NOMO-1 treated with DMSO at 0.1 percent for 48 hours (cell line): ENCODE results near the gene PPTC7.
"Not testable (repeated sequence)": the region's sequence is repeated elsewhere in the genome, so short reads cannot be mapped to it uniquely, and the experiment has no call there.

Experiments
- DNase-seq: peaks from one replicate; lab custom pipeline; 2025; ENCODE audit not compliant: unreplicated experiment; lab: John Stamatoyannopoulos, UW

The PPTC7 gene

DNA sequence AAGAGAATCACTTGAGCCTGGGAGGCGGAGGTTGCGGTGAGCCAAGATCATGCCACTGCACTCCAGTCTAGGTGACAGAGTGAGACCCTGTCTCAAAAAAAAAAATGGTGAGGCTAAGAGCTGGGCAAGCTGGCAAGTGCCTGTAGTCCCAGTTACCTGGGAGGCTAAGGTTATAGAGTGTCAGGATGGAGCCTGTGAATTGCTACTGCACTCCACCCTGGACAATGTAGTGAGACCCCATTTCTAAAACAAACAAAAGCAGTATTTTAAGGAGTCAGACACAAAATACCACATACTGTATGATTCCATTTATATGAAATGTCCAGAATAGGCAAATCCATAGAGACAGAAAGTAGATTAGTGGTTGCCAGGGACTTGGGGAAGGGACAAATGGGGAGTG lies 4.0 kb upstream of the PPTC7 start:
- not testable (repeated sequence) for DNase-seq

DNA sequence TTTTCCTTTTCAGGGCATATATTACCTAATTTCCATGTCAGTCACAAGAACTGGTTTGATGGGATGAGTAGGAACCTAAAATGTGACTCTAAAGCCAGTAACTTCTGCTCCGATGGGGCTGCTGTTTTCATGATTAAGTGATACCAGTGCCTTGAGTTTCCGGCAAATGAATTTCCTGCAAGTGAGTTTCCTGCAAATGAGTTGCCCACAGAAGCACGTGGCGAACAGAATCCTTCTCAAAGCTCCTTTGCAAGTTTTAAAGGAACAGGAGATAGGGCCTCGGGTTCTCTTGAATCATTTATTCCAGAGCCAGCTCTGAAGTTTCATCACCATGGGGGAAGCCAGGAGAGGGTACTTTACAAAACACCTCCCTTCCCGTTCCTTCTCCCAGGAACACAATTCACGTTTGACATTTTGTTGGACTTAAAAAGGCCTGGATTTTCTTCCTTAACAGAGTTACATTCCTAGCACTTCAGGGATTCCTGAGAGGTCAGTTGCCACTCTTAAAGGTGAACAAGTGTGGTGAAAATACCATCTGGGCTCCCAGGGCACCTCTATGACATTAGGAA lies 2.2 kb upstream of the PPTC7 start:
- peak; percentile 25 for DNase-seq

DNA sequence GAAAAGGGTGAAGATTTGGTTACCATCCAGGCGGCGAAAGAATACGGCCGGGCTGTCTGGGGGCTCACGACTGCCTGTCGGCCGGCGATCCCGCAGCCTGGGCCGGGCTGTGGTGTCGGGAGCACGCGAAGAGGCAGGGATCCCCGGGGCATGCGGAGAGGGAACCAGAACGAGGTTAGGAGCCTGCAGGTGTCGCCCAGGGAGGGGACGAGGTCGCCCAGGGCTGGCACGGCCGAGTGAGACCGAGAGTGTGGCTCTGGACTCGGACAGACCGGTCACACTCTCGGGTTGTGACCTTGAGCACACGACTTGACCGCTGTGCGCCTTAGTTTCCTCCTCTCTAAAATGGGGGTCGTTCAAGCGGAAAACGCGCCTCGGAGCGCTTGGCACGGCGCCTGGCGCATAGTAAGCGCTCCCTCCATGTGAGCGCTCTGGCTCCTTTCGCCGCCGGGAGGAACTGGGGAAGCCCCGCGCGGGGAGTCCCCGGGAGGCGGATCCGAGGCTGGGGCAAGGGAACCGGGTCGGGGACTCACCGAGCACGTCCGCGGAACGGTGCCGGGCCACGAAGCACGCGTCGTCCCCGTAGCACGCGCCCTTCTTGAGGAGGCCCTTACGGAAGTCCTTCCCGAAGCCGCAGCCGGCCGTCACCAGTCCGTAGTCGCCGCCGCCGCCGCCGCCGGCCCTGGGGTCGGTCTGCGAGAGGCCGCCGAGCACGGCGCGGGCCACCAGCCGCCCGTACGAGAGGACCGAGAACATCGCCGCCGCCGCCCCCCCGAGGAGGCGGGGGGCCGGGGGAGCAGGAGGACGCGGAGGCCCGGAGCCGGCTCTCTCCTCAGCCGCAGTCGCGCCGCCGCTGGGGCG lies 612 bp downstream of the PPTC7 start:
- DNase-seq: peak; percentile 41

DNA sequence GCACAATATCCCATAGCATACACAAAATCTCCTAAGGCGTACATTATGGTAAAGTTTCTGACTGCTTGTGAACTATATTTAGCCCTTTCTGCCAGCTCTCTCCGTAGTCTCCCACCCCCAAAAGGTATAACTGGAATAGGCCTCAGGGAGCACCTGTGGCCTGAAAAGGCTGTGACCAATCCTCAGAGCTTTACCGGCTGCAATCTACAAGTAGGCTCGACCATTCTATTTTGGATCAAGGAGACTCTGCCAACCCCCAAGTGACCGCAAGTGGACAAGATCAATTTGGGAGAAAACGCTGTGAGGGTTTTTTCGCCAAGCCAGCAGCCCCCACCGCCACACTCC lies 1.2 kb downstream of the PPTC7 start:
- DNase-seq: no peak

DNA sequence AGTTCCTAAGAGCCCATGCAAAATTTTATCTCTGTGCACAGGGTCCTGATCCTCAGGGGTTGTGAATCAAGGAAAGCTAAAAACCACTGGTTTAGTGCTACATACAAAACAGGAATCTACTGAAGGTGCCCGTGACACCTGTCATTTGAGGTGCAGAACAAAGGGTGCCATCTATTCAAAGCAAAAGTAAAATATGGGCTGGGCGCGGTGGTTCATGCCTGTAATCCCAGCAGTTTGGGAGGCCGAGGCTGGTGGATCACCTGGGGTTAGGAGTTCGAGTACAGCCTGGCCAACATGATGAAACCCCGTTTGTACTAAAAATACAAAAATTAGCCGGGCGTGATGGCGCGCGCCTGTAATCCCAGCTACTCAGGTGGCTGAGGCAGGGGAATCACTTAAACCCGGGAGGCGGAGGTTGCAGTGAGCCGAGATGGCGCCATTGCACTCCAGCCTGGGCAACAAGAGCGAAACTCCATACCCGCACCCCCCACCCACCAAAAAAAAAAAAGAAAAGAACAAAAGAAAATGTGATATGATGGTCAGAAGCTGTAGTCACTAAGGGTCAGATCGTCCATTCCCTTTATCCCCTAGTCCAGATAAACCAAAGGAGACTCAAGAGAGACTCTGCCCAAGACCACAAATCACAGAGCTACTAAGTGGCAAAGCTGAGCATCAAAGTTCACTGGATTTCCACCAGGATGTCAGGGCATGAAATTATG lies 3.4 kb downstream of the PPTC7 start:
- no peak for DNase-seq

DNA sequence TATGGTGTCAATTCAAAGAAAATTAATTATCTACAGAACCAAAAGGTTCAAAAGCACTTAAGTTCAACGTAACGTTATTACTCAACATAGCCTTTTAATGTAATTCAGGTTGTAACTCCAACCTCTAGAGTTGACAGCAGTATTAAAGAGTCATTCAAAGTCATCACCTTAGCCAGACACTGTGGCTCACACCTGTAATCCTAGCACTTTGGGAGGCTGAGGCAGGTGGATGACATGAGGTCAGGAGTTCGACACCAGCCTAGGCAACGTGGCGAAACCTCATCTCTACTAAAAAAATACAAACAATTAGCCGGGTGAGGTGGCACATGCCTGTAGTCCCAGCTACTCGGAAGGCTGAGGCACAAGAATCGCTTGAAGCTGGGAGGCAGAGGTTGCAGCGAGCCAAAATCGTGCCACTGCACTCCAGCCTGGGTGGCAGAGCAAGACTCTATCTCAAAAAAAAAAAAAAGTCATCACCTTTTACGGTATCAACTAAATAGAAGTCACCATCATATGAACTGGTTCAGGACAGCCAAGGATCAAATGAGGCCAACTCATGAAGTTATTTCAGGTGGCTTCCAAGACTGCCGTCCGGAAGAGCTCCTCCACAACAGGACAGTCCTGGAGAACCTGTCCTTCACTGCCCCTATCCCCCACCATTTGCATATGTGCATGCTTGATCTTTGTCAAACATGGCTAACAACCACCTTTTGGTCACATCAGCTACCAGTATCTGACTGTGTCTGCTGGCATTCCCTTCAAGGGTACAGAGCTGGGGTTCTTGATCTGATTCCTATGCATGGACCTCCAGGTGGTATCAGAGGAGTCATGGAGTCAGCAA lies 4.2 kb downstream of the PPTC7 start:
- no peak for DNase-seq

DNA sequence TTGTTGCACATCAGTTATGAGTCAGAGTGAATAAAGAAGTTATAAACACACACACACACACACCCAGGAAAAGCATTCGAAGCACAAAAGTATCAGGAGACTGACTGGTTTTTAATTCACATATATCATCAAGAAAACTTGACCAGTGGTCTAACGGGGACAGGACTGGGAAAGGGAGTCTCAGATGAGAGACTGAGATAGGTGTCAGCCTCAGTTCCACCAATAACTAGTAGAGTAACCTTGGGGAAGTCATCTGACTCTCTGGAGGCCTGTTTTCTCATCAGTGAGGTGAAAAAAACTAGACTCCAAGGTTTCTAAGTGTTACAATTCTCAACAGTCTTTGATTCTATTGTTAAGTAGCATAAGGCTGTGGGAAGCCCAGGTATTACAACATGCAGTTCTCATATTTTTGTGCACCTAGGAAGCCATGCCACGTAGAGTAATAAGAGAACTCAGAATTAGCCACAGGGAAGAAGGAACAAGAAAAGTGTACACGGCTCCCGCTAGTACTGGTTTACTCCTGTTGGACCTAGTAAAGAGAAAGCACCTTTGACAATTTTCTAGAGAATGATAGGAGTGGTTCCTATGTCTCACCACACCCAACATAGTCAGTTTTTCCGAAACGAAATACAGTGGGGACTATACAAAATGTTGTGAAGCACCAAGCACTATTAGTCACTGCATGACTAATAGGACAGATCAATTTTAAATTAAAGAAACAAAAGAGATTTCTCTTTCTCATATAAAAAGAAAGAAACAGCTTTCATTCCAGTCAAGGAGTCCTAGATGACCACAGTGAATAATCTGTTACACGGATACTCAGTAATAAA lies 5.0 kb downstream of the PPTC7 start:
- DNase-seq: peak; percentile 69

DNA sequence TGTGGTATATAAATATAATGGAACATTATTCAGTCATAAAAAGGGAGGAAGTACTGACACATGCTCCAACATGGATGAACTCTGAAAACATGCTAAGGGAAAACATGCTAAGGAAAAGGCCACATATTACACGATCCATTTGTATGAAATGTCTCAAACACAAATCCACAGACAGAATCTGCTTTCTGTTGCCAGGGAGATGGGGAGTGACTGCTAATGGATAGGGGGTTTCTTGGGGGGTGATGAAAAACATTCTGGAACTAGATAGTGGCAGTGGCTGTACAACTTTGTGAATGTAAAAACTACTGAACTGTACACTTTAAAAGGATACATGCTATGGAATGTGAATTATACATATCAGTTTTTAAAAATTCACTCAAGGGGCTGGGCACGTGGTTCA lies 6.6 kb downstream of the PPTC7 start:
- DNase-seq: no peak

DNA sequence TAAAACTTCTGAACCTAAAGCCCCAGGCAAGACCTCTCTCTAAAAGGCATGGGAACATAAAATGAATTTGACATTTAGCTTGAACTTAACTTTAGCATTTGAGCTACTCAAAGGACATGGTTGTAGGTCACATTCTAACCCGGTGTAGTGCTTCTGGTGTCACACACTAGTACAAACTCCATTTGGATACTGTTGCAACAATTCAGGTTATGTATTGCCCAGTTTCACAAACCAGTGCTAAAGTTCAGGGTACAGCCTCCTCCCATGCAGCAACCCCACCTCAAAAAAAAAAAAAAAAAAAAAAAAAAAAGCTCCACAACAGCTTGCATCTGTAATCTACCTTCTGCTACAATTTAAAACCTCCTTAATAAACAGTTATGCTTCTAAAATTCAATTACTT lies 7.8 kb downstream of the PPTC7 start:
- DNase-seq: peak; percentile 6

DNA sequence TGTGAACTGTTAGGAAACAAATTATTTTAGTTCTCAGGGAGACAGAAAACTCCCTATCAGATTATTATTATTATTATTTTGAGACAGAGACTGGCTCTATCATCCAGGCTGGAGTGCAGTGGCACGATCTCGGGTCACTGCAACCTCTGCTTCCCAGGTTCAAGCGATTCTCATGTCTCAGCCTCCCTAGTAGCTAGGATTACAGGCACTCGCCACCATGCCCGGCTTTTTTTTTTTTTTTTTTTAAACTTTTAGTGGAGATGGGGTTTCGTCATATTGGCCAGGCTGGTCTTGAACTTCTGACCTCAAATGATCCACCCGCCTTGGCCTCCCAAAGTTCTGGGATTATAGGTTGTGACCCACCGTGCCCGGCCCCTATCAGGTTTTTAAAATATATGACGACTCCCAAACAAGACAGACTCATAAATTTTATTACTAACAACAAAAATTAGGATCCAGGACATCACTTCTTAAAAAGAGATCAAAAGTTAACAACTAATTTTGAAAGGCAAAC lies 8.3 kb downstream of the PPTC7 start:
- not testable (repeated sequence) for DNase-seq

DNA sequence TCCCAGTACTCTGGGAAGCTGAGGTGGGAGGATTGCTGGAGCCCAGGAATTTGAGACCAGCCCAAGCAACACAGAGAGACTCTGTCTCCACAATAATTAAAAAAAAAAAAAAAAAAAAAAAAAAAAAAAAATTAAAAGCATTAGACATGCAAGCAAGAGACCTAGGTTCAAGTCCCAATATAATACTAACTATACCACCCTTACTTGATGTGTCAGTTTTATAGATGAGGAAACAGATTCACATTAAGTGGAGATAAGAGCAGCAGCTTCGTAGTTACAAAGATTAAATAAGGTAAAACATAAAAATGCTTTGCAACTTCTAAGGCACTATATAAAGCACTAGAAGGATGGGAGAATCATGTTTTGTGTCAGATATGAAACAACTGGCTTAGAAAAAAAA lies 9.1 kb downstream of the PPTC7 start:
- DNase-seq: no peak

DNA sequence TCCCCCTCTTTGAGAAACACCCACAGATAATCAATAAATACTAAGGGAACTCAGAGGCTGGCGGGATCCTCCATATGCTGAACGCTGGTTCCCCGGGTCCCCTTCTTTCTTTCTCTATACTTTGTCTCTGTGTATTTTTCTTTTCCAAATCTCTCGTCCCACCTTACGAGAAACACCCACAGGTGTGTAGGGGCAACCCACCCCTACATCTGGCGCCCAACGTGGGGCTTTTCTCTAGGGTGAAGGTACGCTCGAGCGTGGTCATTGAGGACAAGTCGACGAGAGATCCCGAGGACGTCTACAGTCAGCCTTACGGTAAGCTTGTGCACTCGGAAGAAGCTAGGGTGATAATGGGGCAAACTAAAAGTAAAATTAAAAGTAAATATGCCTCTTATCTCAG lies 12.3 kb downstream of the PPTC7 start:
- DNase-seq: not testable (repeated sequence)

DNA sequence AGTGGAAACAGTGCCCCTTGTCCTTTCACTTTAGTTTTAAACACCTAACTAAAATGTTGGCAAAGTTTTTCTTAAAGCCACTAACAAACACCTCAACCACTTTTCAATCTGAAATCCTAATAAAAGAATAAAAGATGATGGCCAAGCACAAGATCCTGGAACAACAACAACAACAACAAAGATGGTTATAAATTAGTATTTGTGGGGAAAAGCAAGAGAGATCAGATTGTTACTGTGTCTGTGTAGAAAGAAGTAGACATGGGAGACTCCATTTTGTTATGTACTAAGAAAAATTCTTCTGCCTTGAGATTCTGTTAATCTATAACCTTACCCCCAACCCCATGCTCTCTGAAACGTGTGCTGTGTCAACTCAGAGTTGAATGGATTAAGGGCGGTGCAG lies 13.3 kb downstream of the PPTC7 start:
- not testable (repeated sequence) for DNase-seq

DNA sequence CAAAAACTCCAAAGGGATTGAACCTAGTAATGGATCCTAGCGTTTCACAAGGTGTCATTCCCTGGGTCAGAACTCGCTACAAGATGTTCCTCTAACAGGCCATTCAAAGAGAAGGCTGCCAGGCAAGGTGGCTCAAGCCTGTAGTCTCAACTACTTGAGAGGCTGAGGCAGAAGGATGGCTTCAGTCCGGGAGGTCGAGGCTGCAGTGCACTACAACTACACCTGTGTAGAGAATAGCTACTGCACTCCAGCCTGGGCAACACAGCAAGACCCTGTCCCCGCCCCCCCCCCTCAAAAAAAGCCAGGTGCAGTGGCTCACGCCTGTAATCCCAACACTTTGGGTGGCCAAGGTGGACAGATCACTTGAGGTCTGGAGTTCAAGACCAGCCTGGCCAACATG lies 14.4 kb downstream of the PPTC7 start:
- no peak for DNase-seq

DNA sequence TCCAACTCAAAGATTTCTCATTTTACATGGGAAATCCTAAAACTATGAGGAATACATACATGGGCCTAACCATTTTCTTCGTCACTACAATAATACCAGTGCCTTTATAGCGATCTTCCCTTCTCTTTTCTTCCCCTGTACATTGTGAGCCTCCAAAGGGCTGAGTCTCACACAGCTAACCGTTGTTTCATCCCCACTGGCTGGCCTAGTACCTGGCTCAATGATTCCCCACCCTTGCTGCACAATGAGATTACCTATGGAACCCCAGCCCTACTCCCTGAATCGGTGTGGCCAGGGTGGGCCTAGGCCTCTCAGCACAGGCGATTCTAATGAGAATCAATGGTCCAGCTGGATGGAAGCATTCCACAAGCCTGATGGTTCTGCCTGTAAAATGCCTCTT lies 16.1 kb downstream of the PPTC7 start:
- DNase-seq: no peak

DNA sequence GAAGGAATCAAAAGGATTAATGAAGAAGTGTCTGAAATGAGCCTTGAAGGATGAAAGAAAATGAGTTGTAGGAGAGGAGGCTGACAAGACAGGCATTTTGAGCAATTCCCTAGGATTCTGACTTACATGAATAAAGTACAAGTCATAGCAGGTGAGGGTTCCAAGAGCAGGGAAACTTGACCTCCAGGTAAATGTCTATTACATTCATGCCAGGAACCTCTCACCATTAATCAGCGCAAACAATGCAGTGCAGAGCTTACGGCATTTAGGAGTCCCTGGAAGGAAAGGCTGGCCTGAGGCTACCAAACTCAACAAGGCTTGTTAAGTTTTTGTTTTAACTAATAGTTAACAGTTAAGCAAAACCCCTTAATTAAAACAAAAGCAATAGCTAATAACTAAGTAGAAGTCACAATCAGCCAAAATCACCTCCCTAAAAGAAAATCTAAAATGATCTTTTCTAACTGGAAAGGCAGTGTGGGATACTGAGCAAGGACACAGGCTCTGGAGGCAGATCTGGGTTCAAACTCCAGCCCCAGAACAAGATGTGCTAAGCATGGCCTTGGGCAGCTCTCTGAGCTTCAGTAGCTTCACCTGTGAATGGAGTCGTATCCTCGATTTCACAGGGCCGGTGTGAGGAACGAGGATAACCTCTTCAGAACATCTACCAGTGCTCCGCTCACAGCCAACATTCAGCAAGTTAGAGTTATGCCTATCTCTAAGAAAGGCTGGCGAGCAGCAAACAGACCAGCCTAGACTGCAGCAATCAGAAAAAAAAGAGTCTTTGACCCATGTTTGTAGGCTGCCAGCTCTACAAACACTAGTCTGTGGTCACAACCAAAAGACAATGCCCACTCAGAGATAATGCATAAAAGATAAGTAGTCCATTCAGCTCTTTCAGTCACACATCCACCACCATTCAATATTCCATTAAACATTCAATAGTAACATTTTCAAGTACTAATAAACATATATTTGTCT lies 16.9 kb downstream of the PPTC7 start:
- no peak for DNase-seq

DNA sequence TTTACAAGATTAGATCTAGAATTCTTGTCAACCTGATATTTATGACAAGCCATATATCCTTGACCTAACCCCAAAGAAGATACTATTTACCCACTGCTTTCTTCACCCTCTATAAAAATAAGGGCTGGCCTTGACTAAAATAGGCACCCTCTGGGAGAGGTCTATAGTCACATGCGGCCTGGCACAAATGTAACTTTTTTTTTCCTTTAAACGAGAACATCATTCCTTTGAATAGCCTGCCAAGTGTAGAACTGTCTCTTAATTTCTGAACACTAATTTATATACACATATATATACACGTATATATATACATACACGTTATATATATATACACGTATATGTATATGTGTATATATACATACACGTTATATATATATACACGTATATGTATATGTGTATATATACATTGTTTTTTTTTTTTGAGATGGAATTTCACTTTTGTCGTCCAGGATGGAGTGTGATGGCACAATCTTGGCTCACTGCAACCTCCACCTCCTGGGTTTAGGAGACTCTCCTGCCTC lies 18.6 kb downstream of the PPTC7 start:
- no peak for DNase-seq

DNA sequence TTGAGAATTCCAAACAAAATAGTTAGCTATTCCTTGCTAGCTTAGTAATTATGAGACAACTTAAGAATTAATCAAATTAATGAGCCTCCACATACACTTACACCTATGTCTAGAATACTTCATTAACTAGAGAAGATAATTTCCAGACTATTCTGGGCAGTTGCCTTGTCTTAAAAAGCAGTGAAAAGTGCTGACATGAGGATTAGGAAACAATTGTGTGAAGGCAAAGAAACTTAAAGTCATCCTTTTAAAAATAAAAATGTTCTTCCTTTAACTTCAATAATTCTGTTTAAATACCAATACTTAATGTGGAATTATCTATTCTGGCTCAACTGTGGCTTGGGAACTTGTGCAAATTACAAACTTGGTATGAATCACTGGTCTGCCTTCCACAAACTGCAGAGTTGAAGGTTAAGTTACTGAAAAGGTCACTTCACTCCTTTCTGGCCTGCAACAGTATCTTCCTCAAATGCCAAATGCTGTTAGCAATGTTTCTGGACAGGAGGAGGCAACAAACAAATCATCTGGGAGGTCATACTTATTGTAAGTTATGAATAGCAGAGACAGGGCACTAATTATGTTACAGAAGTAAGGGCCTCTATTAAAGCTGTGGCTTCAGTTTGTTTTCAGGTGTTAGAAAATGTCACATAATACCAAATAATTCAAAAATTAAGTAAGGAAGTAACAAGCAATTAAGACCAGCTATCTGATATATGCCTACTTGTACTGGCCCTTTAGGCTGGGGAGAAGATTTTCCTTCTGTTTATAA lies 19.2 kb downstream of the PPTC7 start:
- peak; percentile 60 for DNase-seq
